ENCODE data around the gene PROZ.

The PROZ gene

GRCh38 chr13:113167155-113167554, 8.7 kb downstream of the PROZ start:
- H3K27ac Mint-ChIP-seq = no peak overlapping the region
- ATAC-seq (ENCODE audit: low read depth) = no peak

GRCh38 chr13:113167575-113167974, 9.1 kb downstream of the PROZ start:
- H3K27ac Mint-ChIP-seq = no peak overlapping the region
- DNase-seq (ENCODE audit: low spot score in 2 of 2) = no peak
- H3K4me3 Mint-ChIP-seq = no peak overlapping the region
- ATAC-seq (ENCODE audit: low read depth) = no peak
- H3K36me3 Mint-ChIP-seq = peaks cover 10% of the 10 kb centered on the region
- peaks cover 4% of the 10 kb centered on the region for H3K9me3 Mint-ChIP-seq
- H3K4me1 Mint-ChIP-seq = no peaks in the 10 kb centered on the region
- peaks cover 6% of the 10 kb centered on the region for H3K27me3 Mint-ChIP-seq

More at GRCh38 chr13:113167155-113167554, 8.7 kb downstream of the PROZ start:
- Mint-ChIP-seq H3K4me3 (no peak overlapping the region), H3K4me1 (no peaks in the 10 kb centered on the region), H3K36me3 (peaks cover 10% of the 10 kb centered on the region), H3K9me3 (peaks cover 4% of the 10 kb centered on the region), H3K27me3 (peaks cover 6% of the 10 kb centered on the region)
- DNase-seq (ENCODE audit: low spot score in 2 of 2) = no peak

GRCh38 chr13:113168211-113168610, 9.8 kb downstream of the PROZ start:
- DNase-seq (ENCODE audit: low spot score in 2 of 2) (no peak), ATAC-seq (ENCODE audit: low read depth) (no peak)
- H3K27ac Mint-ChIP-seq = no peak overlapping the region
- H3K9me3 Mint-ChIP-seq = peaks cover 4% of the 10 kb centered on the region
- H3K36me3 Mint-ChIP-seq = peaks cover 13% of the 10 kb centered on the region
- H3K4me1 Mint-ChIP-seq = no peaks in the 10 kb centered on the region
- H3K27me3 Mint-ChIP-seq = peaks cover 3% of the 10 kb centered on the region
- no peak overlapping the region for H3K4me3 Mint-ChIP-seq

GRCh38 chr13:113169277-113170272, 11.1 kb downstream of the PROZ start:
- H3K4me3 Mint-ChIP-seq = no peak overlapping the region

GRCh38 chr13:113170511-113170910, 12.1 kb downstream of the PROZ start:
- H3K36me3 Mint-ChIP-seq = peaks cover 16% of the 10 kb centered on the region
- H3K27me3 Mint-ChIP-seq = no peaks in the 10 kb centered on the region
- no peak overlapping the region for H3K27ac Mint-ChIP-seq
- peaks cover 4% of the 10 kb centered on the region for H3K9me3 Mint-ChIP-seq
- H3K4me1 Mint-ChIP-seq = no peaks in the 10 kb centered on the region
- ATAC-seq (ENCODE audit: low read depth) = no peak
- no peak for DNase-seq (ENCODE audit: low spot score in 2 of 2)
- H3K4me3 Mint-ChIP-seq = no peak overlapping the region

More at GRCh38 chr13:113169277-113170272, 11.1 kb downstream of the PROZ start:
- H3K27me3 Mint-ChIP-seq = no peaks in the 10 kb centered on the region
- H3K4me1 Mint-ChIP-seq = no peaks in the 10 kb centered on the region
- H3K9me3 Mint-ChIP-seq = peaks cover 4% of the 10 kb centered on the region
- H3K36me3 Mint-ChIP-seq = peaks cover 13% of the 10 kb centered on the region
- ATAC-seq (ENCODE audit: low read depth) (no peak), DNase-seq (ENCODE audit: low spot score in 2 of 2) (no peak)
- H3K27ac Mint-ChIP-seq = no peak overlapping the region

GRCh38 chr13:113171250-113172125, 13.0 kb downstream of the PROZ start:
- peaks cover 23% of the 10 kb centered on the region for H3K36me3 Mint-ChIP-seq
- no peak for DNase-seq (ENCODE audit: low spot score in 2 of 2)
- no peaks in the 10 kb centered on the region for H3K27me3 Mint-ChIP-seq
- peaks cover 3% of the 10 kb centered on the region for H3K4me1 Mint-ChIP-seq
- no peak for ATAC-seq (ENCODE audit: low read depth)
- H3K9me3 Mint-ChIP-seq = peaks cover 5% of the 10 kb centered on the region
- no peak overlapping the region for H3K27ac Mint-ChIP-seq
- no peak overlapping the region for H3K4me3 Mint-ChIP-seq

GRCh38 chr13:113172419-113172926, 14.0 kb downstream of the PROZ start:
- no peak overlapping the region for H3K27ac Mint-ChIP-seq
- no peak overlapping the region for H3K4me3 Mint-ChIP-seq

GRCh38 chr13:113176280-113176679, 17.8 kb downstream of the PROZ start:
- no peaks in the 10 kb centered on the region for H3K27me3 Mint-ChIP-seq
- peak overlapping the region; percentile 22 for H3K4me3 Mint-ChIP-seq
- H3K36me3 Mint-ChIP-seq = peaks cover 32% of the 10 kb centered on the region
- ATAC-seq (ENCODE audit: low read depth) (peak; percentile 87), DNase-seq (ENCODE audit: low spot score in 2 of 2) (no peak)
- H3K27ac Mint-ChIP-seq = peak overlapping the region; percentile 89
- H3K4me1 Mint-ChIP-seq = peaks cover 3% of the 10 kb centered on the region
- H3K9me3 Mint-ChIP-seq = peaks cover 1% of the 10 kb centered on the region

More at GRCh38 chr13:113172419-113172926, 14.0 kb downstream of the PROZ start:
- Mint-ChIP-seq H3K36me3 (peaks cover 23% of the 10 kb centered on the region), H3K4me1 (peaks cover 3% of the 10 kb centered on the region), H3K9me3 (peaks cover 5% of the 10 kb centered on the region), H3K27me3 (no peaks in the 10 kb centered on the region)
- ATAC-seq (ENCODE audit: low read depth) = no peak
- DNase-seq (ENCODE audit: low spot score in 2 of 2) = no peak

- Mint-ChIP-seq H3K4me1 (peaks cover 3% of the 10 kb centered on the region), H3K27ac (no peak overlapping the region), H3K4me3 (no peak overlapping the region), H3K9me3 (peaks cover 1% of the 10 kb centered on the region), H3K36me3 (peaks cover 32% of the 10 kb centered on the region), H3K27me3 (no peaks in the 10 kb centered on the region)
- DNase-seq (ENCODE audit: low spot score in 2 of 2) = no peak
- no peak for ATAC-seq (ENCODE audit: low read depth)
These were observed 18.4 kb downstream of the PROZ start for GRCh38 chr13:113176822-113177221.

GRCh38 chr13:113178070-113178895, 19.8 kb downstream of the PROZ start:
- Mint-ChIP-seq H3K27me3 (no peaks in the 10 kb centered on the region), H3K36me3 (peaks cover 28% of the 10 kb centered on the region), H3K4me3 (no peak overlapping the region), H3K27ac (no peak overlapping the region), H3K9me3 (peaks cover 1% of the 10 kb centered on the region), H3K4me1 (peaks cover 3% of the 10 kb centered on the region)
- DNase-seq (ENCODE audit: low spot score in 2 of 2) (no peak), ATAC-seq (ENCODE audit: low read depth) (no peak)

- Mint-ChIP-seq H3K4me1 (peaks cover 3% of the 10 kb centered on the region), H3K4me3 (no peak overlapping the region), H3K27me3 (no peaks in the 10 kb centered on the region), H3K9me3 (peaks cover 1% of the 10 kb centered on the region), H3K27ac (no peak overlapping the region), H3K36me3 (peaks cover 31% of the 10 kb centered on the region)
- ATAC-seq (ENCODE audit: low read depth) = no peak
- no peak for DNase-seq (ENCODE audit: low spot score in 2 of 2)
These were observed 20.4 kb downstream of the PROZ start for GRCh38 chr13:113178896-113179167.

- Mint-ChIP-seq H3K9me3 (peaks cover 1% of the 10 kb centered on the region), H3K4me3 (no peak overlapping the region), H3K27me3 (no peaks in the 10 kb centered on the region), H3K36me3 (peaks cover 31% of the 10 kb centered on the region), H3K4me1 (peaks cover 3% of the 10 kb centered on the region), H3K27ac (peak overlapping the region; percentile 63)
- ATAC-seq (ENCODE audit: low read depth) (no peak), DNase-seq (ENCODE audit: low spot score in 2 of 2) (no peak)
These were observed 21.2 kb downstream of the PROZ start for GRCh38 chr13:113179374-113180230.

- ATAC-seq (ENCODE audit: low read depth) (no peak), DNase-seq (ENCODE audit: low spot score in 2 of 2) (no peak)
- Mint-ChIP-seq H3K27me3 (no peaks in the 10 kb centered on the region), H3K4me3 (no peak overlapping the region), H3K27ac (no peak overlapping the region), H3K4me1 (peaks cover 7% of the 10 kb centered on the region), H3K9me3 (no peaks in the 10 kb centered on the region), H3K36me3 (peaks cover 24% of the 10 kb centered on the region)
These were observed 23.6 kb downstream of the PROZ start for GRCh38 chr13:113182046-113182445.
